Uterus (tissue), 2 donors: ENCODE data around the gene MS4A2.

Experiments
- CTCF ChIP-seq, 4 experiments: fragments of 200-600 bp in 2 of 4; fragments of 450-650 bp in 2 of 4; sonication (generic) in 2 of 4; IDR thresholded peaks; one replicate each; pipeline ENCODE4 v1.5.1; 2016 to 2019; ENCODE audit warnings: antibody characterized with exemption in 4 of 4, mild to moderate bottlenecking in 2 of 4, moderate library complexity in 1 of 4
- POLR2A ChIP-seq, 2 donors: fragments of 450-650 bp; IDR thresholded peaks; one replicate each; pipeline ENCODE4 v1.6.1; 2016; ENCODE audit warnings: antibody characterized with exemption in 2 of 2, mild to moderate bottlenecking in 1 of 2, moderate library complexity in 1 of 2

DNA sequence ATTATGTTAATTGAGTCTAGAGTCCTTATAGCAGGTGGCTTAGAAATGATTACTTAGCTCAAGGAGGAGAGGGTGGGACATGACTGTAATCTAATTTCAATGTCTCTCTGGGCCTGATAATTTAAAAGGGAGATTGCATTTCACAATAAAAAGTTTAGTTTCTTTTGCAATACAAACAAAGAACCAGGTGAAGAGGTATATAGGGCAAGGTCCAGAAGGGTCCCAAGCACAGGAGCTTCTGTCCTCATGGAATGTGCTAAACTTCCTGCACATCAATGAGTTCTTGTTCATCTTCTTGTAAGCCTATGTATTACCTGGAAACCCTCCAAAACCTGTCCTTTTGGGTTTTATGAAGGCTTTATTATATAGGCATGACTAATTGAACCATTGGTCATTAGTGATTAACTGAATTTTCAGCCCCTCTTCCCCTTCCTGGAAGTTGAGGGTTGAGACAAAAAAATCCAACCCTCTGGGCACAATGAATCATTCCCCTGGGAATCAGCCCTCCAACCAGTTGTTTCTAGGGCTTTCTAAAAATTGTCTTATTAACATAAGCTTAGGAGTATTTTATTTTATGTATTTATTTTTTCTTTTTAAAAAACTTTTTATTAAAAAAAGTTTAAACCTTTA is 37.6 kb downstream of the MS4A2 start:
- no peak for TF ChIP-seq POLR2A (IDR thresholded peaks at IDR 0.05)
- TF ChIP-seq CTCF (IDR thresholded peaks at IDR 0.05): no peak
